IPS-15b (cell line): ENCODE results near the gene MEX3A.
A peak's percentile ranks its signal among the peaks of the same experiment; 100 is the strongest.

ENCODE experiments used
- H3K27me3 ChIP-seq: one replicate; pipeline ENCODE4 v1.6.1; 2013; ENCODE audit warnings: low read length; ENCODE audit not compliant: control insufficient read depth, insufficient read depth
- H3K36me3 ChIP-seq: one replicate; pipeline ENCODE4 v1.6.1; 2013; ENCODE audit warnings: low read length; ENCODE audit not compliant: control insufficient read depth, insufficient read depth
- H3K4me1 ChIP-seq: one replicate; pipeline ENCODE4 v1.6.1; 2013; ENCODE audit warnings: mild to moderate bottlenecking, low read length; ENCODE audit not compliant: control insufficient read depth, insufficient read depth
- H3K4me3 ChIP-seq: one replicate; pipeline ENCODE4 v1.5.1; 2013; ENCODE audit warnings: low read depth, low read length
- H3K9ac ChIP-seq: one replicate; pipeline ENCODE4 v1.6.1; 2013; ENCODE audit warnings: low read depth, mild to moderate bottlenecking, low read length
- H3K9me3 ChIP-seq: one replicate; pipeline ENCODE4 v1.6.1; 2013; ENCODE audit warnings: mild to moderate bottlenecking, low read length; ENCODE audit not compliant: control insufficient read depth, insufficient read depth

Gene MEX3A

DNA sequence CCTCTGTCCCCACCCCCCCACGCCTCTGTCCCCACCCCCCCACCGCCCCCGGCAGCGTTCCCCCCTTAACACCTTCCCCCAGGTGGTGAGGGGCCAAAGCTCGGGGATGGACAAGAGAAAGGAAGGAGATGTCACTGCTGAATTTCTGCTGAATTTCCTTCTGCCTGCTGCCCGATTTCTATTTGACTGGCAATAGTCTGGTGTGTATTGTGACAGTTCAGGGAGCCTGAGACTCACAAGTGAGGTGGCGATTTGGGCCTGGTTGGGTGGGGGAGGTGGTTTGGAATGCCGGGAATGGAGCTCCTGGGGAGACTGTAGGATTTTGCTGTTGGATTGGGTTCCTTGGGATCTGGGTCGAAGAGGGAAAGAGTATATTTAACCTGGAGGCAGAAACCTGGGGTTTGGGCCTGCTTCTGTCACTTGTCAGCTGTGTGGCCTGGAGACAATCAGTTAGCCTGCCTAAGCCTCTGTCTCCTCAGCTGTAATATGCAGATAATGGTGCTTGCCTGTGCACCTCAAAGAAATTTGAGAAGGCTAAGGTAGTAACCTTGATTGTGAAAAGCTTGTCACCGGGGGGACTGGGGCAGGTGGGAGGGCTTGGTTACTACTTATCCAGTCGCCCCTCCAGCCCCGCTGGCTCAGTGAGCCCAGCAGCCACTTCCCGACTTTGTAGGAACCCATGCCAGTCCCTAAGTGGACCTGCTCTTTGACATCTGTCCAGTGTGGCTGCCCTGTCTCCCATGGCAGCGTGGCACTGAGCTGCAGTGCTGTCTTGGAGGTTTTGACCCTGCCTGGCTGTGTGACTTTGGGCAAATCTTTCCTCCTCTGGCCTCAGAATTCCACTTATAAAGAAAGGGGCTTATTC is 24.6 kb upstream of the MEX3A start:
- Histone ChIP-seq H3K9me3 (no peaks in the 10 kb centered on the region), H3K9ac (peak overlapping the region; percentile 54), H3K27me3 (no peaks in the 10 kb centered on the region), H3K4me1 (peaks cover 20% of the 10 kb centered on the region), H3K4me3 (peak overlapping the region; percentile 46), H3K36me3 (no peaks in the 10 kb centered on the region)

DNA sequence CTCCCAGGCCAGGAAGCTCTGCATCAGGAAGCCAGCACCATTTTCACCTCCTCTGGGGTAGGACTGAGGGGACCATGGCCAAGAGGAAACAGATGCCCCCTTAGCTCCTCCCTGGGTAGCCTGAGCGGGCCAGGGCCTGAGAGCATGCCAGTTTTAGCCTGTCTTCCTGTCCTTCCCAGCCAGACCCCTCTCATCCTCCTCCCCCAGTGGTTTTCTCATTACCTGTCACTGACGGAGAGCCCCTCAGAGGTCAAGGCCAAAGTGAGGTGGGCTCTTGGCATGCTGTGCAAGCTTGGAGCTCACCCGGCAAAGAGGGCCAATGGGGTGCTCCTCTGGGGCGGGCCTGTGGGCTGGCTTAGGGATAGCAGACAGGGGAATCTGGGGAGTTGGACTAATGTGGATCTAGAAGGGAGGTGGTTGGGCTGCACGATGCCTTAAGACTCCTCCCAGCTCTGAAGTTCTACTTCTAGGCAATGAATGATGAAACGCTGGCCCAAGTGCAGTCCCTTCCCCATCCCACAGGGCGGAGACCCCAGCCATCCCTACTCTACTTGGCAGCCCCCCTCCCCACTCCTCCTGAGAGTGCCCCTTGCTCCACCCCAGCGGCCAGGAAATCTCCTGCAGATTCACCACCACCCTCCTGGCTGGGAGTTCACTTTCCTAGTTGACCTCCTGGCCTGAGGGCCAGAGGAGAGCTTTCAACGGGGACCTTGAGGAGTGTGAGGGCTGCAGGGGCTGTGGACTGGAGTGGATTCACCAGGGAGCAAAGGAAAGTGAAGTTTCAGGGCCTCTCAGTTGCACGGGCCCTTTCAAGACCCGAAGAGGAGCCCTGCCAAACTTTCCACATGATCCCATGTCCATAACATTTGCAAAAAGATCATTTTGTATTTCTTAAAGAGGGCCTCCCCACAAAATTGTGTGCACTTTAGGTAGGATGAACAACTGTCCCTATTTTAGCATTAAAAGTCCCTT is 22.9 kb upstream of the MEX3A start:
- Histone ChIP-seq H3K4me1 (peaks cover 20% of the 10 kb centered on the region), H3K27me3 (no peaks in the 10 kb centered on the region), H3K4me3 (peak overlapping the region; percentile 83), H3K9ac (peak overlapping the region; percentile 9), H3K9me3 (no peaks in the 10 kb centered on the region), H3K36me3 (no peaks in the 10 kb centered on the region)

DNA sequence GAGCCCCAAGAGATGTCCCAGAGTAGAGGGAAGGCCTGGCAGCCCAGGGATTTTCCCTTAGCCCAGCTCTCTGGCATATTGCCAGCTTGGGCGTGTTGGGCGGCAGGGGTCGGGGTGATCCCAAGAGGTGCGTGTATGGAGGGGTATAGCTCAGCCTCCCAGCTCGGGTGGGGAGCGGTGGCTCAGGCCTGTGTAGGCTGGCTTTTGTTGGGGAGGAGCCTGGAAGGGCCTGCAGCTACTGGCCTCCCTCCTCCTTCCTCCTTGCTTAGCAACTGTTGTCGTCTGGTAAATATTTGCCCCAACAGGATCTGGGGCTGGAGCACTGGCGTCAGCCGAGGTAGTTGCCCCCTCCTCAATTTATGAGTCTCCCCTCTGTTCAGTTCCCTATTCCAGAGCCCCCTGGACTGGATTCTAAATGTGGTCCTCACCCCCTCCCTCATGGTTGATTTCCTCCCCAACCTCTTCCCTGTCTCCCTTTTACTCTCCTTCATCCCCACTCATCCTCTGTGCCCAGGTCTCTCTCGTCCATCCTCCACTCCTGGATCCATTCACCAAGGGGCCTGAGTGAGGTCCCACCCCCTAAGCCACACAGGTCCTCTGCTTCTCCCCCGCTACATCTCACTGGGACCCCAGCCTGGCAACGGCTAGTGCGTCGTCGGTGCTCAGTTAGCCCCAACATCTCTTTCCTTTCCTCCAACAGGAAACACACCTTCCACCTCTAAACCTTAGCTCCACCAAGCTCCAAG is 22.0 kb upstream of the MEX3A start:
- Histone ChIP-seq H3K9ac (no peak overlapping the region), H3K27me3 (no peaks in the 10 kb centered on the region), H3K9me3 (no peaks in the 10 kb centered on the region), H3K36me3 (no peaks in the 10 kb centered on the region), H3K4me3 (no peak overlapping the region), H3K4me1 (peaks cover 20% of the 10 kb centered on the region)

DNA sequence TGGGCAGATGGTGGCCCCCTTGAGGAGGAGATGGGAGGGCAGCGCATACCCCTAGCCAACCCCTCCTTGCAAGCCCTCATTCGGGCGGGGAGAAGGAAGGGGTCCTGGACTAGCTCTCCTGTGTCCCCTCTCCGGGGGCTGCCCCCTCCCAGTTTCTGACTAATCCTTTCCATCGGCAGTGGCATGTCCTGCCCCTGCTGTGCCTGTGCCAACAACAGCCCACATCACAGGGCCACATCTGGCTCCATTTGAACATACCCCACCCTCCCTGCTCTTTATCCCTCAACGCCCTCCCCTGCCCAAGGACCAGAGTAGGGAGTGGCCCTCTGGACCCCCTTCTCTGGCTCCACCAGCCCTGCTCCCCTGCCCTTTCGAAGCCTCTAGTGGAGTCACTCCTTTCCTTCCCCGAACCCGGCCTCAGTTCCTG is 21.3 kb upstream of the MEX3A start:
- Histone ChIP-seq H3K9ac (no peak overlapping the region), H3K4me1 (peaks cover 20% of the 10 kb centered on the region), H3K4me3 (no peak overlapping the region), H3K36me3 (no peaks in the 10 kb centered on the region), H3K27me3 (no peaks in the 10 kb centered on the region), H3K9me3 (no peaks in the 10 kb centered on the region)

DNA sequence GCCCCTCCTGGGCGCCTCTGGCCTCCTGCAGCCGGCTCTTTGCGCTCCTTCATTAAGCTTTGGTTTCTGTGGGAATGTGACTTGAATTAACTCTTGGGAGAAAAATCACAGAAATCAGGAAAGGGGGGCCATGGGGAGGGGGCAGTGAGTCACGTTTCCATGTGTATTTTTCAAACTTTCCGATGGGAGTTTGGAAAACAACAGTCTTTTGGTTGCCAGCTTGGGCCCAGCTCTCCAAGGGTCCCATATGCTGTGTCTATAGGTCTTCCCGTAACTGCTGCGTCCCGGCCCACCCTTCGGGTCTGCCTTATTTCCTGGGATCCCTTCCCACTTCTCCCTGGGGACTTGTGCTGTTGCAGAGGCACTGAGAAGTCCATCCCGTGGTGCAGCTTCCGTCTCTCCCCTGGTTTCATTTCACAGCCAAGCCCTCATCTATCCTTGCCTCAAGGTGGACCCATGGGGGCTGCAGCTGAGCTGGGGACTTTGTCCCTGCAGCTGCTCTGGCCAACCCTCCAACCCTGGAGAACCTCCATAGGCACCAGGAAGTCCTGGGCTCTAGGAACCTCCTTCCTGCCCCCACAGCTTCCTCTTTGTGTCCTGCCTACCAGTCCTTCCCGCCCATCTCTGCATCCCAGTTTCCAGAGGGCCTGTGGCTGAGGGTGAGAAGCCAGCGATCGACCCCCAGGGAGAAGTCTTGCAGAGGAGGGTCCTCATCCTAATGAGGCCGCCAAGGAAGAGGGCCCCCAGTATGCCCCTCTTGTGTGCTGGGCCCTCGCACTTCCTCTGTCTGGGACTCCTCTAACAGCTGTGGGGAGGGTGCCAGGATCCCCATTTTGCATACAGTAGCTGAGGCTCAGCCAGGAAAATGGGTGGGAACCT is 20.6 kb upstream of the MEX3A start:
- peaks cover 20% of the 10 kb centered on the region for H3K4me1 ChIP-seq
- no peak overlapping the region for H3K4me3 ChIP-seq
- no peak overlapping the region for H3K9ac ChIP-seq
- no peaks in the 10 kb centered on the region for H3K9me3 ChIP-seq
- no peaks in the 10 kb centered on the region for H3K36me3 ChIP-seq
- H3K27me3 ChIP-seq, result no peaks in the 10 kb centered on the region

DNA sequence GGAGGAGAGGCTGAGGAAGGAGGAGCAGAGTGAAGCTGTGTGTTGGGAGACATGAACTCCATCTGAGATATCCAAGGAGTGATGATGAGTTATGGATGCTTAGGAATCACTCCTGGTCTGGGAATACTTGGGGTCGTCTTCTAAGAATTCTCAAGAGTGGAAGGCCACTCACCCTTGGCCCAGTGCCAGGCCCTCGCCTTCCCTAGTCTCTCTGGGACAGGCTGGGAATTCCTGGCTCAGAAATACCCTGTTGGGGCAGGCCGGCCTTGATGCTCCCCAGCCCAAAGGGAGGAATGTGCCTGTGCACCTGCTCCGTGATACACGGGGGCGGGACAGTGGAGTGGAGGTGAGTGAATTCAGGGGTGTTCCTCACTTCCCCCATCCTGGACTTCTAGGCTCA is 19.6 kb upstream of the MEX3A start:
- H3K9me3 ChIP-seq, result no peaks in the 10 kb centered on the region
- H3K27me3 ChIP-seq, result no peaks in the 10 kb centered on the region
- H3K9ac ChIP-seq, result no peak overlapping the region
- no peak overlapping the region for H3K4me3 ChIP-seq
- no peaks in the 10 kb centered on the region for H3K36me3 ChIP-seq
- H3K4me1 ChIP-seq, result peaks cover 18% of the 10 kb centered on the region

DNA sequence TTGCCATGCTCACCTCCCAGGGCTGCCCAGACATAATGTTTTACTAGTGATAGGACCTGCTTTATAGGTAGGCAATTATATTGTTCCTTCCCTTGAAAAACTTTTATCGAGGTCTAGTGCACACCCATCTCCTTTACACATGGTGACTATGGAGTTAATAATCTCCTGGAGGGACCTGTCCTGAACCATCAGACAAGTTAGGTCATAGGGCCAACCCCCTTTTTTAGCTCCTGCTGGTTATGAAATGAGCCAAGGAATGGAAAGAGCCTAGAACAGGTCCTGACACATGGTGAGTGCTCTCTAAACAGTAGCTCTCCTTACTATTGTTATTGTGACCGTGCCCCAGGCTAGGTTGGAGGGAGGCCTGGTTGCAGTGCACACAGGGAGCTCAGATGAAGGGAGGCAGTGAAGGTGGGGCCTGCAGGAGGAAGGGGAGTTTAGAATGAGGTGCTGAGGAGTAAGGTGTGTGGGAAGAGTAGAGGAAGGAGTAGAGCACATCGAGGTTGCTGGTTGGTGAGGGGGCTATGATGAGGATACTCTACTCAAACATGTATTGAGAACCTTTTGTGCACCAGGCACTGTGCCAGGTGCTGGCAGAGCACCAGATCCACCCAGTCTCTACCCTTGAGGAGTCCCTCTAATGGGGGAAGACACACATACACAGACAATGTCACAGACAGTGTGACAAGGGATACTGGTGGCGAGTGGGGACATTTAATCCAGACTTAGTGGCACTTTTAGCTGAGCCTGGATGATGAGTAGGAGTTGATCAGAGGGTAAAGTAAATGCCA is 18.1 kb upstream of the MEX3A start:
- H3K9ac ChIP-seq, result no peak overlapping the region
- no peaks in the 10 kb centered on the region for H3K27me3 ChIP-seq
- no peaks in the 10 kb centered on the region for H3K9me3 ChIP-seq
- H3K4me3 ChIP-seq, result no peak overlapping the region
- H3K4me1 ChIP-seq, result peaks cover 16% of the 10 kb centered on the region
- no peaks in the 10 kb centered on the region for H3K36me3 ChIP-seq

DNA sequence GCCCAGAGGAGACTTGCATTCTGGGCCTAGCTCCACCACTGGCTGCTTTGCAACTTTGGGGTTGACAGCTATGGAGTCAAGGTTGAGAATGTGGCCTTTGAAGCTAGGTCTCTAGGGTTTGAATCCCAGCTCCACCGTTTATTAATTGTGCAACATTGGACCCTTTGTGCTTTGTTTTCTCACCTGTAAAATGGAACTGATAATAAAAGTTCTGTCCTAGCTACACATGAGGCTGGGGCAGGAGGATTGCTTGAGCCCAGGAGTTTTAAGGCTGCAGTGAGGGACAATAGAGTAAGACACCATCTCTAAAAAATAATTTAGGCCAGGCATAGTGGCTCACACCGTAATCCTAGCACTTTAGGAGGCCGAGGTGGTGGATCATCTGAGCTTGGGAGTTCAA is 17.0 kb upstream of the MEX3A start:
- no peaks in the 10 kb centered on the region for H3K9me3 ChIP-seq
- no peaks in the 10 kb centered on the region for H3K27me3 ChIP-seq
- peaks cover 8% of the 10 kb centered on the region for H3K4me1 ChIP-seq
- H3K36me3 ChIP-seq, result no peaks in the 10 kb centered on the region
- no peak overlapping the region for H3K4me3 ChIP-seq
- H3K9ac ChIP-seq, result no peak overlapping the region

DNA sequence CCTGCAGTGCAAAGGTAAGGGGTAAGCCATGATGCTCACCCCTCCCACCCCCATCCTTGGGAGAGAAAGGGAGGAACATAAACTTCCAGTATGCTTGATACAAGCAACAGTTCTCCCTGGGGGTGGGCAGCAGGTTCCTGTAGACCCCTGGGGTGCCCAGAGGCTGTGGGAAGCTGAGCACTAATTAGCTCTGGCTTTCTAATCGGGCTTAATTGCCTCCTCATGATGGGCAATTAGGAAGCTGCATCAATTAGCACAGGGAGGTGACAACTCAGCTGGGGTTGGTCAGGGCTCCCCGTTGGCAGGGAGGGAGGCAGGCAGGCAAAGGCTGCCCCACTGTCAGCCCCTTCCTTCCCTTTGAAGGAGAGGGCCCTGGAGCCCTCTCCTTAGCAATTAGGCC is 16.5 kb upstream of the MEX3A start:
- Histone ChIP-seq H3K4me1 (peaks cover 6% of the 10 kb centered on the region), H3K4me3 (no peak overlapping the region)

DNA sequence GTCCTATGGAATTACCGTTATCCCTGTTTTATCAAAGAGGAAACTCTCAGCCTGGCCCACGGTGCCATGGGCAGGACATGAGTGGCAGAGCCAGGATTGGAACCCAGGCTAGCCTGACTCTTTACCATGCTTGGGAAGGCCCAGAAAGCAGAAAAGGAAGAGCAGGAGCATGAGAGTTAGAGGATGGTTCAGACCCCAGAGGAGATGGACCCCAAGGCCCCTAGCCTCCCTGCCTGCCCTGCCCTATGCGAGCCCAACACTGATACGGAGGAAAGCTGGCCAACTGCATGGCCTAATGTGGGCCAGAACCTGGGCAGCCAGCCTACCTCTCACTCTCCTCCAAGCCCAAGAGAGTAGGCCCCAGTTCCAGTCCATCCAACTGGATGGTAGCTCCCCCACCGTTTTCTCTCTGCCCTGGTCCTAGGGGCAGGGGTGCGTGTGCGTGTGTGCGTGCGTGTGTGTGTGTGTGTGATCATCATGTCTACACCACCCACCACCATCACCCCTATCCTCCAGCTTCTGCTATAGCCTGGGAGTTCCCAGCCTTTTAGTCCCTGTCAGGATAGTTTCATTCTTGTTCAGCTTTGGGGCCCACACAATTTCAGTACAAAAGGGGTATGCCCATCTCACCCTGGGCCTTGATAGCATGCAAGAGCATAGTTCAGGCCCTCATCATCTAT is 15.4 kb upstream of the MEX3A start:
- no peaks in the 10 kb centered on the region for H3K9me3 ChIP-seq
- H3K9ac ChIP-seq, result no peak overlapping the region
- H3K36me3 ChIP-seq, result no peaks in the 10 kb centered on the region
- no peaks in the 10 kb centered on the region for H3K27me3 ChIP-seq
- peaks cover 6% of the 10 kb centered on the region for H3K4me1 ChIP-seq
- no peak overlapping the region for H3K4me3 ChIP-seq

More for the DNA sequence above, 16.5 kb upstream of the MEX3A start:
- H3K9ac ChIP-seq, result no peak overlapping the region
- no peaks in the 10 kb centered on the region for H3K27me3 ChIP-seq
- H3K36me3 ChIP-seq, result no peaks in the 10 kb centered on the region
- no peaks in the 10 kb centered on the region for H3K9me3 ChIP-seq
